ENCODE data around the gene TNIK. TPM values are rescaled to one million over a fixed set of nuclear protein-coding genes. Genes with fewer than 3 reads are reported as not detected.

TNIK gene
- total RNA-seq, 1 donor from 2014 or later: 1.1 TPM

GRCh38 chr3:171257251-171258203 lies 202.7 kb downstream of the TNIK start:
- DNase-seq (ENCODE audit: low read depth) (no peak), FAIRE-seq (peak; percentile 50)
- H3K36me3 ChIP-seq (ENCODE audit: control insufficient read depth, insufficient read depth, low read length): no peaks in the 10 kb centered on the region
- TF ChIP-seq CTCF (IDR thresholded peaks at IDR 0.05; ENCODE audit: insufficient read depth, low read length, severe bottlenecking): no peak
- H3K27me3 ChIP-seq (ENCODE audit: control insufficient read depth, insufficient read depth, low read length): no peaks in the 10 kb centered on the region
- H3K4me3 ChIP-seq (ENCODE audit: low read depth, low read length): no peak overlapping the region

GRCh38 chr3:171256445-171257250 lies 203.6 kb downstream of the TNIK start:
- Histone ChIP-seq H3K4me3 (ENCODE audit: low read depth, low read length) (no peak overlapping the region), H3K36me3 (ENCODE audit: control insufficient read depth, insufficient read depth, low read length) (no peaks in the 10 kb centered on the region), H3K27me3 (ENCODE audit: control insufficient read depth, insufficient read depth, low read length) (no peaks in the 10 kb centered on the region)
- FAIRE-seq (no peak), DNase-seq (ENCODE audit: low read depth) (peak; percentile 18)
- TF ChIP-seq CTCF (IDR thresholded peaks at IDR 0.05; ENCODE audit: insufficient read depth, low read length, severe bottlenecking): no peak

GRCh38 chr3:171255236-171255806 lies 204.9 kb downstream of the TNIK start:
- Histone ChIP-seq H3K27me3 (ENCODE audit: control insufficient read depth, insufficient read depth, low read length) (no peaks in the 10 kb centered on the region), H3K36me3 (ENCODE audit: control insufficient read depth, insufficient read depth, low read length) (no peaks in the 10 kb centered on the region), H3K4me3 (ENCODE audit: low read depth, low read length) (no peak overlapping the region)
- FAIRE-seq (no peak), DNase-seq (ENCODE audit: low read depth) (no peak)
- no peak for TF ChIP-seq CTCF (IDR thresholded peaks at IDR 0.05; ENCODE audit: insufficient read depth, low read length, severe bottlenecking)

GRCh38 chr3:171254315-171254714 lies 205.9 kb downstream of the TNIK start:
- FAIRE-seq (no peak), DNase-seq (ENCODE audit: low read depth) (no peak)
- Histone ChIP-seq H3K4me3 (ENCODE audit: low read depth, low read length) (no peak overlapping the region), H3K36me3 (ENCODE audit: control insufficient read depth, insufficient read depth, low read length) (no peaks in the 10 kb centered on the region), H3K27me3 (ENCODE audit: control insufficient read depth, insufficient read depth, low read length) (no peaks in the 10 kb centered on the region)
- no peak for TF ChIP-seq CTCF (IDR thresholded peaks at IDR 0.05; ENCODE audit: insufficient read depth, low read length, severe bottlenecking)

- Histone ChIP-seq H3K36me3 (ENCODE audit: control insufficient read depth, insufficient read depth, low read length) (no peaks in the 10 kb centered on the region), H3K27me3 (ENCODE audit: control insufficient read depth, insufficient read depth, low read length) (no peaks in the 10 kb centered on the region), H3K4me3 (ENCODE audit: low read depth, low read length) (no peak overlapping the region)
- no peak for TF ChIP-seq CTCF (IDR thresholded peaks at IDR 0.05; ENCODE audit: insufficient read depth, low read length, severe bottlenecking)
- FAIRE-seq (no peak), DNase-seq (ENCODE audit: low read depth) (peak; percentile 37)
These were observed 208.4 kb downstream of the TNIK start for GRCh38 chr3:171251835-171252234.
